Activated CD4-positive, alpha-beta memory T cell treated with anti-CD3 and anti-CD28 coated beads, Interleukin-2, amount 10 ng/mL, durations not matched to agents 7 days and 5 days (primary cell): ENCODE measurements around the gene NOXA1. TPM values are rescaled to one million over a fixed set of nuclear protein-coding genes. Genes with fewer than 3 reads are reported as not detected.
A peak's percentile ranks its signal among the peaks of the same experiment; 100 is the strongest.
"Not testable (repeated sequence)": the region's sequence is repeated elsewhere in the genome, so short reads cannot be mapped to it uniquely, and the experiment has no call there.

ENCODE experiments used
- CTCF ChIA-PET: fragments of 350-600 bp; sonication (Branson Sonifier 250); formaldehyde crosslinking; loops from one replicate; lab custom pipeline; 2021; ENCODE audit warnings: antibody characterized with exemption, inconsistent platforms; lab: Charles Lee
- POLR2A ChIA-PET: fragments of 350-600 bp; sonication (Branson Sonifier 250); formaldehyde crosslinking; loops from one replicate; lab custom pipeline; 2021; ENCODE audit warnings: antibody characterized with exemption; lab: Charles Lee
- DNase-seq: peaks from one replicate; pipeline ENCODE4 v3.0.0-alpha.2; 2020
- H3K27ac Mint-ChIP-seq: one replicate; pipeline ENCODE4 v1.8.0; 2021; ENCODE audit warnings: mild to moderate bottlenecking, mixed read lengths
- H3K27me3 Mint-ChIP-seq: one replicate; pipeline ENCODE4 v1.8.0; 2021; ENCODE audit warnings: mixed read lengths
- H3K36me3 Mint-ChIP-seq: one replicate; pipeline ENCODE4 v1.8.0; 2021; ENCODE audit warnings: low read depth, mixed read lengths
- H3K4me1 Mint-ChIP-seq: one replicate; pipeline ENCODE4 v1.8.0; 2021; ENCODE audit warnings: mixed read lengths
- H3K4me3 Mint-ChIP-seq: one replicate; pipeline ENCODE4 v1.8.0; 2021; ENCODE audit warnings: mild to moderate bottlenecking, mixed read lengths
- H3K9me3 Mint-ChIP-seq: one replicate; pipeline ENCODE4 v1.8.0; 2021; ENCODE audit warnings: mixed read lengths
- total RNA-seq, 2 experiments: library from RNA; stranded (reverse); gene quantifications; one replicate each; pipeline ENCODE4 v1.2.3, GENCODE V29; 2021

Gene NOXA1
- total RNA-seq, 2 experiments from 2014 or later: 0.50 to 0.73 TPM

DNA sequence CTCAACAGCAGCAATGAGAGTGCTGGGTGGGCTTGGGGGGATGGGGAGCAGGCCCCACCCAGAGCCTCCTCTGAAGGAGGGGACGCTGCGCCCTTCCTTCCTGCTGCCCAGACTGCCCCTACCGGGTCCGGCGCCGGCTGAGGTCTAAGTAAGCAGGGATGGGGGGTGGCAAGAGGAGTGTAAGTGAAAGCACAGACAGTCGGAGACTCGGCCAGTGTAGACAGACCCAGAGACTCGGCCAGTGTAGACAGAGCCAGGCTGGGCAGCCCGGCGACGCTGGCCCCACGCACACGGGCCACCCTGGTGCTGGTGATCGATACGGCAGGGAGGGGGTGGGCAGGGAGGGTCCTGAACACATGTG lies 25.4 kb downstream of the NOXA1 start:
- Mint-ChIP-seq H3K27me3 (peaks cover 6% of the 10 kb centered on the region), H3K9me3 (no peaks in the 10 kb centered on the region), H3K4me3 (no peak overlapping the region), H3K27ac (no peak overlapping the region), H3K36me3 (peaks cover under 1% of the 10 kb centered on the region), H3K4me1 (peaks cover 19% of the 10 kb centered on the region)
- CTCF ChIA-PET: interaction anchor here (1.7 kb wide), 1 partner anchor 26 kb away, joined by 6 read pairs; the partner anchor contains the start of genes EXD3 and NOXA1
- no peak for DNase-seq
- POLR2A ChIA-PET: interaction anchor here (1.1 kb wide), 1 partner anchor 11 kb away, joined by 3 read pairs; the partner anchor contains the start of gene NSMF

DNA sequence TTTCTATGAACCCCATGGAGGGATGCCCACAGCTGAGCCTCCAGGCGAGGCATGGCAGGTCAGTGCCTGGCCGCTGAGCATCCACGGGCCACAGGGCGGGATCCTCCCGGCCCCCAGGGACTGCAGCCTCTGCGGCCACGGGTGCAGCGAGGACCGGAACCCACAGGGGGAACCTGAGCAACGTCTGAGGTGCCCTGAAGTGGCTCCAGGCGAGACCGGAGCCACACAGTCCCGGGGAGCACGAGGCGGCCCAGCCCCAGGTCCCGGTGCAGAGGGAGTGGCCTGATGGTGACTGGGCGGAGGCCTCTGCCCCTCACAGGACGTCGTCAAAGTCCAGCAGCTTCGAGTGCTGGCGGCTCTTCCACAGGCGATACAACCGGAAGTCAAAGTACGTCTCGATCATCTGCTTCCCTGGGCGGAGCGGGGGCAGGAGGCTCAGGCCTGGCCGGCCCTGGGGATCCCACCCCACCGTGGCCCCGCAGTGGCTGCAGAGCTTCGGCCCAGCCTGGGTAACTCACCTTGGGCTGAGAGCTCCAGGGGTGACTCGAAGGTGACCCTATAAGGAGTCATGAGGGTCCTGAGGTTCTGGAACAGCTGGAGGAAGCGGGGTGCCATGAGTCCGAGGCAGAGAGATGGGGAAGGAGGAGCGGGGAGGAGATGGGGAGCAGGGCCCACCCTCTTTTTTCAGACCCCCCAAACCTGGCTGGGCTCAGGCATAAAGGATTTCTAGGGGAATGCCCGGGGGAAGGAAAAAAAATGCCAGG lies 26.1 kb downstream of the NOXA1 start:
- no peak overlapping the region for H3K4me3 Mint-ChIP-seq
- CTCF ChIA-PET: interaction anchor here (1.7 kb wide), 1 partner anchor 26 kb away, joined by 6 read pairs; the partner anchor contains the start of genes EXD3 and NOXA1
- peaks cover 3% of the 10 kb centered on the region for H3K36me3 Mint-ChIP-seq
- no peak for DNase-seq
- POLR2A ChIA-PET: no interaction called here
- peaks cover 22% of the 10 kb centered on the region for H3K4me1 Mint-ChIP-seq
- H3K27me3 Mint-ChIP-seq: peaks cover 3% of the 10 kb centered on the region
- H3K27ac Mint-ChIP-seq: no peak overlapping the region
- H3K9me3 Mint-ChIP-seq: no peaks in the 10 kb centered on the region

DNA sequence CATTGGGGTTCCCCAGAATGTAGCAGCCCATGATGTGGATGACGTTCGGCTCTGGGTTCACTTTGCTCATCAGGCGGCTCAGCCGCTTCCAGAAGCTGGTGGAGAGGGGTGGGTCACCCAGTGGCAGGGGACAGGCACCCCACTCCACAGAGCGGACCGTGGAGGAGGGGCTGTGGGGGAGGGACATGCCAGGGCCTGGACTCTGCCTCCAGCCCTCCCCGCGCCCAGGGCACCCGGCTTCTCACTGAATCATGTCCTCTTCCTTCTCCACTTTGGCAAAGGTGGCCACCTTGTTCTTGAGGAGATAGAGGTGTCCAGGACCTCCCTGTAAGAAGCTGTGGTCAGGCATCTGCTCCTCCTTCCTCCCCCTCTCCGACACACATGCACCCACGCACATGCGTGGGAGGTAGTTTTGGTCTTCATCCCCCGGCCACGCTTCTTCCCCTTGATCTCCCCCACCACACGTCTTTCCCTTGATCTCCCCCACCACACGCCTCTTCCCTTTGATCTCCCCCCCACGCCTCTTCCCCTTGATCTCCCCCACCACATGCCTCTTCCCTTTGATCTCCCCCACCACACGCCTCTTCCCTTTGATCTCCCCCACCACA lies 26.8 kb downstream of the NOXA1 start:
- peaks cover 24% of the 10 kb centered on the region for H3K4me1 Mint-ChIP-seq
- no peak overlapping the region for H3K27ac Mint-ChIP-seq
- CTCF ChIA-PET: no interaction called here
- no peak for DNase-seq
- POLR2A ChIA-PET: no interaction called here
- H3K27me3 Mint-ChIP-seq: peaks cover 1% of the 10 kb centered on the region
- no peaks in the 10 kb centered on the region for H3K9me3 Mint-ChIP-seq
- peaks cover 3% of the 10 kb centered on the region for H3K36me3 Mint-ChIP-seq
- H3K4me3 Mint-ChIP-seq: no peak overlapping the region

DNA sequence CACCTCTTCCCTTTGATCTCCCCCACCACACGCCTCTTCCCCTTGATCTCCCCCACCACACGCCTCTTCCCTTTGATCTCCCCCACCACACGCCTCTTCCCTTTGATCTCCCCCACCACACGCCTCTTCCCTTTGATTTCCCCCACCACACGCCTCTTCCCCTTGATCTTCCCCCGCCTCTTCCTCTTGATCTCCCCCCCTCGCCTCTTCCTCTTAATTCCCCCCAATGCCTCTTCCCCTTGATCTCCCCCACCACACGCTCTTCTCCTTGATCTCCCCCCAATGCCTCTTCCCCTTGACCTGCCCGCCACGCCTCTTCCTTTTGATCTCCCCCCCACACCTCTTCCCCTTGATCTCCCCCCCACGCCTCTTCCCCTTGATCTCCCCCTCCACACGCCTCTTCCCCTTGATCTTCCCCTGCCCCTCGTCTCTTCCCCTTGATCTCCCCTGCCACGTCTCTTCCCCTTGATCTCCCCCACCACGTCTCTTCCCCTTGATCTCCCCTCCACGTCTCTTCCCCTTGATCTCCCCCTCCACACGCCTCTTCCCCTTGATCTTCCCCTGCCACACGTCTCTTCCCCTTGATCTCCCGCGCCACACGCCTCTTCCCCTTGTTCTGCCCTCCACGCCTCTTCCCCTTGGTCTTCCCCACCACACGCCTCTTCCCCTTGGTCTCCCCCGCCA lies 27.5 kb downstream of the NOXA1 start:
- peaks cover 19% of the 10 kb centered on the region for H3K4me1 Mint-ChIP-seq
- POLR2A ChIA-PET, CTCF ChIA-PET, H3K27ac Mint-ChIP-seq, H3K9me3 Mint-ChIP-seq, DNase-seq, H3K36me3 Mint-ChIP-seq, H3K4me3 Mint-ChIP-seq, H3K27me3 Mint-ChIP-seq: not testable (repeated sequence)

DNA sequence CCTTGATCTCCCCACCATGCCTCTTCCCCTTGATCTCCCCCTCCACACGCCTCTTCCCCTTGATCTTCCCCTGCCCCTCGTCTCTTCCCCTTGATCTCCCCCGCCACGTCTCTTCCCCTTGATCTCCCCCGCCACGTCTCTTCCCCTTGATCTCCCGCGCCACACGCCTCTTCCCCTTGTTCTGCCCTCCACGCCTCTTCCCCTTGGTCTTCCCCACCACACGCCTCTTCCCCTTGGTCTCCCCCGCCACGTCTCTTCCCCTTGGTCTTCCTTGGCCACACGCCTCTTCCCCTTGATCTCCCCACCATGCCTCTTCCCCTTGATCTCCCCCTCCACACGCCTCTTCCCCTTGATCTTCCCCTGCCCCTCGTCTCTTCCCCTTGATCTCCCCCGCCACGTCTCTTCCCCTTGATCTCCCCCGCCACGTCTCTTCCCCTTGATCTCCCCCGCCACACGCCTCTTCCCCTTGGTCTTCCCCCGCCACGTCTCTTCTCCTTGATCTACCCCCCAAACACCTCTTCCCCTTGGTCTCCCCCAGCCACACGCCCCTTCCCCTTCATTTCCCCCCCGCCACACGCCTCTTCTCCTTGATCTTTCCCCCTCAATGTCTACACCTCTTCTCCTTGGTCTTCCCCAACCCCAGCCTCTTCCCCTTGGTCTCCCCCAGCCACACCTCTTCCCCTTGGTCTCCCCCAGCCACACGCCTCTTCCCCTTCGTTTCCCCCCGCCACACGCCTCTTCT lies 28.2 kb downstream of the NOXA1 start:
- POLR2A ChIA-PET, H3K4me3 Mint-ChIP-seq, H3K27ac Mint-ChIP-seq: not testable (repeated sequence)

DNA sequence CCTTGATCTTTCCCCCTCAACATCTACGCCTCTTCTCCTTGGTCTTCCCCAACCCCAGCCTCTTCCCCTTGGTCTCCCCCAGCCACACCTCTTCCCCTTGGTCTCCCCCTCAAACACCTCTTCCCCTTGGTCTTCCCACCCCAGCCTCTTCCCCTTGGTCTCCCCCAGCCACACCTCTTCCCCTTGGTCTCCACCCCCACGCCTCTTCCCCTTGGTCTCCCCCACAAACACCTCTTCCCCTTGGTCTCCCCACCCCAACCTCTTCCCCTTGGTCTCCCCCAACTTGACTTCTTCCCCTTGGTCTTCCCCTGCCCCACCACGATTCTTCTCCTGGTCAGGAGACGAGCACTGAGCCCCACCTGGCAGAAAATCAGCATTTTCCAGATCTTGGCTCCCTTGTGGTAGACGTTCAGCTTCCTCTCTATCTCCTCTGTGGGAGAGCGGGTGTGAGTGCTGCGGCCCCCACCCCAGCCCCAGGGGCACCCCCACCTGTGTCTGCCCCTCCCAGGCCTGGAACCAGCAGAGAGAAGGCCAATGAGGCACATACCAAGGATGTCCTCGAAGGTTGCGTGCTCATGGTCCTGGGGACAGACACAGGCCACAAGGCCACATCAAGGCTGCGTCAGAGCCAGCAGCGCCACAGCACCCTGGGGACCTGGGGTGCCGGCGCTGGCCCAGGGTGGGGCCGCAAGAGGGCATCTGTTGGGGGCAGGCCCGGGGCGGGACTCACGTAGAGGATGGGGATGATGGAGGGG lies 29.0 kb downstream of the NOXA1 start:
- no peak overlapping the region for H3K4me3 Mint-ChIP-seq
- peaks cover 6% of the 10 kb centered on the region for H3K36me3 Mint-ChIP-seq
- H3K27ac Mint-ChIP-seq: no peak overlapping the region
- peaks cover 25% of the 10 kb centered on the region for H3K4me1 Mint-ChIP-seq
- no peak for DNase-seq
- no peaks in the 10 kb centered on the region for H3K27me3 Mint-ChIP-seq
- CTCF ChIA-PET: interaction anchor here (1.0 kb wide), 1 partner anchor 8 kb away, joined by 3 read pairs; no protein-coding TSS in a partner anchor
- no peaks in the 10 kb centered on the region for H3K9me3 Mint-ChIP-seq
- POLR2A ChIA-PET: no interaction called here

More for the DNA sequence above, 28.2 kb downstream of the NOXA1 start:
- H3K36me3 Mint-ChIP-seq, CTCF ChIA-PET, H3K9me3 Mint-ChIP-seq, DNase-seq, H3K27me3 Mint-ChIP-seq: not testable (repeated sequence)
- peaks cover 21% of the 10 kb centered on the region for H3K4me1 Mint-ChIP-seq

DNA sequence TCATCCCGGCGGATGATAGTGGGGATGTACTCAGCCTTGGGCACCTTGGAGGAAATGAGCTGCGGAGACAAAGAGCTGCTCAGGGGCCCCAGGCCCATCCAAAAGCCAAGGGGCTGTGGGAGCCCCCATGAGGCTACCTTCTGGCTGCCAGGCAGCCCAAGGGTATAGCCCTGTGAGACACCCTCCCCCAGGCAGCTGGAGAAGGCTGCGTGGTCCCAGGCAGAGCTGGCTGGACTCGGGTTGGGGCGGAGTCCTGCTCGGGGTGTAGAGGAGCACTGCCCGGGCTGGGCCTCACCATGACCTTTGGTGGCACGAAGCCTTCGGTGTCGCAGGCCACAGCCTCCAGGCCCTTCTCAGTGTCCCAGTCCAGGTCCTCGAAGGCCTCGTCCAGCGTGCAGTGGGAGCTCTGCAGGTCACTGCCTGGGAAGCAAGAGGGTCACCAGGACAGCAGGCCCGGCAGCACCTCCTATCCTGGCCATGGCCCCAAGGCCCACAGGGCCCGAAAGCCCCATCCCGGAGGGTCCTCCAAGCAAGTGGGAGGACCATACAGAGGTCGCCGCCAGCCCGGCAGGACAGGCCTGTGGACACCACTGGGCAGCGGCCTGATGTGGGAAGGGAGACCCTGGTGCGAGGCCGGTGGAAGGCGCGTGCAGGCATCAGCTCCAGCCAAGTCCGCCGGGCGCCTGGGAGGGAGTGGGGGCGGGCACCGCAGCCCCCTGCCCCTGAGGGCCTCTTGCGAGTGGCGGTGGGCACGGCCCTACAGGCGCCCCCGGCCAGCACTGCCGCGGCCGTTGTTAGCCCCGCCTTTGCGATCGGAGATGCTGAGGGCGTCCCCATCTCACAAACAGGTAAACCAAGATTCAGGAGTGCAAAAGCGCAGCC lies 29.8 kb downstream of the NOXA1 start:
- Mint-ChIP-seq H3K36me3 (peaks cover 6% of the 10 kb centered on the region), H3K27ac (no peak overlapping the region), H3K4me1 (peaks cover 27% of the 10 kb centered on the region), H3K9me3 (no peaks in the 10 kb centered on the region), H3K27me3 (no peaks in the 10 kb centered on the region), H3K4me3 (no peak overlapping the region)
- POLR2A ChIA-PET: no interaction called here
- CTCF ChIA-PET: interaction anchor here (1.0 kb wide), 1 partner anchor 9 kb away, joined by 3 read pairs; no protein-coding TSS in a partner anchor
- DNase-seq: no peak

DNA sequence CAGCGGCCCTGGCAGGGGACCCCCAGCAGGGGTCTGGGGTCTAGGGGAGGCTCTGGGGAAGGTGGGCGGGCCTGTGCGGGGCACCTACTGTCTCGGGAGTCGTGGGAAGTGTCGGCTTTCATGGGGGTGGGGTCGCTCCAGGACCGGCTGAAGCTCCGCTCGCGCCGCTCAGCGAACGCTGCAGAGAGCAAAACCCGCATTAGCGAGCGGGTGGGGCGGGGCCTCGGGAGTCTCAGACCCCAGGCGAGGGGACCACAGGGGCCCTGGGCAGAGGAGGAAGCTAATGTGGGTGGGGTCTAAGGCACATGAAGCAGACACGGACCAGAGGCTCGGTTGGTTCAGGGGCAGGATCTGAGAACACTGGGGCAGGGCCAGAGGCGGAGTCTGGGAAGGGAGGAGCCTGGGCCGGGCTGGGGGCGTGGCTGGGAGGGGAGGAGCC lies 30.5 kb downstream of the NOXA1 start:
- CTCF ChIA-PET: interaction anchor here (1.0 kb wide), 1 partner anchor 10 kb away, joined by 3 read pairs; no protein-coding TSS in a partner anchor
- H3K27me3 Mint-ChIP-seq: no peaks in the 10 kb centered on the region
- peak; percentile 73 for DNase-seq
- no peak overlapping the region for H3K27ac Mint-ChIP-seq
- peaks cover 6% of the 10 kb centered on the region for H3K36me3 Mint-ChIP-seq
- peaks cover 27% of the 10 kb centered on the region for H3K4me1 Mint-ChIP-seq
- no peaks in the 10 kb centered on the region for H3K9me3 Mint-ChIP-seq
- no peak overlapping the region for H3K4me3 Mint-ChIP-seq
- POLR2A ChIA-PET: no interaction called here

DNA sequence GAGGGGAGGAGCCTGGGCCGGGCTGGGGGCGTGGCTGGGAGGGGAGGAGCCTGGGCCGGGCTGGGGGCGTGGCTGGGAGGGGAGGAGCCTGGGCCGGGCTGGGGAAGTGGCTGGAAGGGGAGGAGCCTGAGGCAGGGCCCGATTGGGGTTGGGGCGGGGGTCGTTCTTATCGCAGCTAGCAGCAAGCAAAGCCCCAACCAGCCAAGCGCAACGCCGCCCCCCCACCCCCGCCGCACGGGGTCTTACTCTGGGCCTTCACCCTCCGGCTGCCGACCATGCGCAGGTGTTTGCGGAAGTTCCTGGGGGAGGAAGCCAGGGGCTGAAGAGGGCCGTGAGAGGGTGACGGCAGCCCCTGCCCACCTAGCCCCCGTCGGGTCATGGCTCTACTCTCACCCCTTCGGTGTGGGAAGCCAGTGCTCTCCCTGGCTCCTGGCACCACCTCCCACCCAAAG lies 31.0 kb downstream of the NOXA1 start:
- Mint-ChIP-seq H3K27ac (peak overlapping the region; percentile 44), H3K36me3 (peaks cover 6% of the 10 kb centered on the region), H3K27me3 (no peaks in the 10 kb centered on the region), H3K4me3 (peak overlapping the region; percentile 54), H3K9me3 (no peaks in the 10 kb centered on the region), H3K4me1 (peaks cover 27% of the 10 kb centered on the region)
- POLR2A ChIA-PET: no interaction called here
- DNase-seq: peak; percentile 67
- CTCF ChIA-PET: no interaction called here

DNA sequence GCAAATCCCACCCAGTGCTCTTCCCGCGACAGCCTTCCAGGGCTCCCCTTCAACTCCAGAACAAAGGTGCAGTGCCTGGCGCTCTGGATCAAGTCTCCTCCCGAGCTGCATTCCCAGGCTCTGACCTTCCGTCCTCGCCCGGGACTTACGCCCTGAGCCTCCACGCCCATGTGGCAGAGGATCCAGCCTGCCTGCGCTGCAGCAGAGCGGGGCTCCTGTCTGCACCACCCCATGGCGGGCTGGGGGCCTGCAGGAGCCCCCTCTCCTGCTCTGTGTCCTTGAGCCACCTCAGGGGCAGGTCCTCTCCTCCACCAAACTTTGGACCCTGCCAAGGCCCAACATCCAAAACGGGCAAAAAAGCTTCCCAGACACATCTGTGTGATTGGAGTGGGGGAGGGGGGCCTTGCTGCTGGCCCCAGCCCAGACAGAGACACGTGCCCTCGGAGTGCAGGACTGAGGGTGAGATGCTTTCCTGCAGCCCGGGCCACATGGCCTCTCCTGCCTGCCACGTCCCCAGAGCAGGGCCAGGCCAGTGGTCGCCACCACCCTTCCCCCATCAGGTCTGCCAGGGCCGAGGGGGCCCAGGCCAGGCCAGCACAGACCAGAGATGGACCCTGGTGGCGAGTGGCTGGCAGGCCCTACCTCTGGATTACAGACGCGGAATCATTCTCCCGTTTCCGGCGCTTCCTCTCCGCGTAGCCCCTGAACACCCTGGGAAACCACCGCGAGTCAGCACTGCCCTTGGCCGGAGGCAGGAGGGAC lies 31.6 kb downstream of the NOXA1 start:
- DNase-seq: no peak
- H3K36me3 Mint-ChIP-seq: peaks cover 6% of the 10 kb centered on the region
- peak overlapping the region; percentile 54 for H3K4me3 Mint-ChIP-seq
- H3K27ac Mint-ChIP-seq: peak overlapping the region; percentile 44
- H3K27me3 Mint-ChIP-seq: no peaks in the 10 kb centered on the region
- POLR2A ChIA-PET: interaction anchor here (1.5 kb wide), 1 partner anchor 32 kb away, joined by 8 read pairs; the partner anchor contains the start of genes EXD3 and NOXA1
- no peaks in the 10 kb centered on the region for H3K9me3 Mint-ChIP-seq
- CTCF ChIA-PET: no interaction called here
- H3K4me1 Mint-ChIP-seq: peaks cover 29% of the 10 kb centered on the region
